Panc1 (cell line): ENCODE measurements around the gene DECR2. TPM values are rescaled to one million over a fixed set of nuclear protein-coding genes. Genes with fewer than 3 reads are reported as not detected.
A peak's percentile ranks its signal among the peaks of the same experiment; 100 is the strongest.

Experiments used
- ATAC-seq: fragments of 200-7000 bp; cut with Tn5 transposase; 2 replicates; pipeline ENCODE4 v1.9.1; 2020; ENCODE audit warnings: mild to moderate bottlenecking, moderate library complexity
- BruUV-seq: library from RNA; stranded (reverse); fragments of 400-500 nt; replicated peaks from 2 replicates; lab custom pipeline; 2021; lab: Mats Ljungman, UMichigan
- CTCF ChIA-PET: fragments of 300-600 bp; sonication (Branson Sonifier 250); formaldehyde crosslinking; loops from one replicate; lab custom pipeline; 2022; ENCODE audit warnings: antibody characterized with exemption; lab: Charles Lee
- POLR2A ChIA-PET: fragments of 300-600 bp; sonication (Branson Sonifier 250); formaldehyde crosslinking; loops from one replicate; lab custom pipeline; 2022; ENCODE audit warnings: antibody characterized with exemption; lab: Charles Lee
- DNase-seq: peaks from one replicate; pipeline ENCODE4 v3.0.0-alpha.2; 2010; ENCODE audit warnings: low read depth, low spot score
- H3K27ac ChIP-seq: 2 replicates; pipeline ENCODE4 v1.5.1; 2011; ENCODE audit warnings: mild to moderate bottlenecking, low read length, inconsistent platforms
- H3K27me3 ChIP-seq: fragments of 200-500 bp; sonication (Bioruptor generic); 2 replicates; pipeline ENCODE4 v1.6.0; 2014; ENCODE audit warnings: low read length, inconsistent platforms; ENCODE audit not compliant: control insufficient read depth, insufficient read depth
- H3K36me3 ChIP-seq: fragments of 200-500 bp; sonication (Bioruptor generic); 2 replicates; pipeline ENCODE4 v1.5.1; 2014; ENCODE audit warnings: inconsistent platforms, mild to moderate bottlenecking, low read length, moderate library complexity; ENCODE audit not compliant: control insufficient read depth, insufficient read depth
- H3K4me1 ChIP-seq: 2 replicates; pipeline ENCODE4 v1.5.1; 2011; ENCODE audit warnings: inconsistent platforms, mild to moderate bottlenecking, low read length, moderate library complexity; ENCODE audit not compliant: control insufficient read depth, insufficient read depth
- H3K4me3 ChIP-seq, 2 experiments: 2 replicates each; pipeline ENCODE4 v1.5.1; 2011 to 2012; ENCODE audit warnings: low read depth in 2 of 2, low read length in 2 of 2, mild to moderate bottlenecking in 2 of 2, inconsistent platforms in 1 of 2, moderate library complexity in 1 of 2
- H3K9me3 ChIP-seq: fragments of 200-500 bp; sonication (Bioruptor generic); 2 replicates; pipeline ENCODE4 v1.5.1; 2014; ENCODE audit warnings: low read depth, mild to moderate bottlenecking, inconsistent platforms, low read length, moderate library complexity; ENCODE audit not compliant: control insufficient read depth, insufficient read depth
- CTCF ChIP-seq: fragments of 450-650 bp; IDR thresholded peaks from 2 replicates; pipeline ENCODE4 v1.5.1; 2017; ENCODE audit warnings: mild to moderate bottlenecking
- POLR2AphosphoS5 ChIP-seq: IDR thresholded peaks from 2 replicates; pipeline ENCODE4 v1.6.1; 2012; ENCODE audit warnings: mild to moderate bottlenecking, low read depth, low read length, moderate library complexity
- REST ChIP-seq, 2 experiments: IDR thresholded peaks; 2 replicates each; pipeline ENCODE4 v1.6.1; 2011 to 2012; ENCODE audit warnings: low read depth in 2 of 2, control low read depth in 1 of 2, low read length in 1 of 2, mild to moderate bottlenecking in 1 of 2, moderate library complexity in 1 of 2; ENCODE audit not compliant: insufficient read depth in 1 of 2
- SIN3A ChIP-seq: IDR thresholded peaks from 2 replicates; pipeline ENCODE4 v1.6.1; 2012; ENCODE audit warnings: low read depth, mild to moderate bottlenecking, low read length, moderate library complexity, borderline replicate concordance; ENCODE audit not compliant: insufficient read depth
- TCF7L2 ChIP-seq: IDR thresholded peaks from 2 replicates; pipeline ENCODE4 v1.6.1; 2011; ENCODE audit warnings: mild to moderate bottlenecking, low read depth, low read length, inconsistent platforms
- in situ Hi-C: cut with HindIII; loops from 2 replicates; pipeline ENCODE4 v1.10.0; 2016; ENCODE audit warnings: low sequenced_read_pairs, low pct_unique_long_range_greater_than_20kb
- intact Hi-C: fragments of 100-400 bp; cut with micrococcal nuclease; formaldehyde crosslinking; loops from one replicate; pipeline ENCODE4 v1.10.0; 2022; ENCODE audit not compliant: unreplicated experiment
- total RNA-seq: library from RNA; stranded (reverse); gene quantifications from one replicate; pipeline ENCODE4 v1.2.1, GENCODE V29; 2021; ENCODE audit not compliant: unreplicated experiment

Gene DECR2
- total RNA-seq, 1 experiment from 2014 or later: 92.7 TPM

- intact Hi-C loops (no loop called here), in situ Hi-C loops (no loop called here)
- ChIA-PET CTCF (no interaction called here), POLR2A (interaction anchor here (0.6 kb wide), 1 partner anchor 103 kb away, joined by 6 read pairs; no protein-coding TSS in a partner anchor)
- BruUV-seq: TSS peak; percentile 88
- DNase-seq (no peak), ATAC-seq (no peak)
- peaks cover 28% of the 10 kb centered on the region for H3K4me1 ChIP-seq
- H3K27me3 ChIP-seq: no peaks in the 10 kb centered on the region
- TF ChIP-seq CTCF (no peak), SIN3A (no peak)
- no peaks in the 10 kb centered on the region for H3K36me3 ChIP-seq
- peak overlapping the region; percentile 64 to 77 for H3K4me3 ChIP-seq
- H3K27ac ChIP-seq: peak overlapping the region; percentile 57
- no peaks in the 10 kb centered on the region for H3K9me3 ChIP-seq
These were observed 25.6 kb downstream of the DECR2 start for GRCh38 chr16:427250-427649.

GRCh38 chr16:430904-431303 is 29.2 kb downstream of the DECR2 start:
- ChIA-PET POLR2A (no interaction called here), CTCF (no interaction called here)
- TF ChIP-seq POLR2AphosphoS5 (no peak), REST (IDR thresholded peaks at IDR 0.05; ENCODE audit: insufficient read depth in 1 of 2, low read depth in 2 of 2, low read length in 1 of 2) (no peak), TCF7L2 (no peak), CTCF (no peak), SIN3A (no peak)
- no peak overlapping the region for H3K27ac ChIP-seq
- H3K4me3 ChIP-seq: no peak overlapping the region
- peaks cover 17% of the 10 kb centered on the region for H3K4me1 ChIP-seq
- in situ Hi-C loops (no loop called here), intact Hi-C loops (no loop called here)
- ATAC-seq (no peak), DNase-seq (no peak)
- H3K36me3 ChIP-seq: no peaks in the 10 kb centered on the region
- no peaks in the 10 kb centered on the region for H3K27me3 ChIP-seq
- no peaks in the 10 kb centered on the region for H3K9me3 ChIP-seq
- no TSS peak for BruUV-seq
